IPS-15b (cell line): ENCODE measurements around the gene TMEM229B.

Source experiments
- H3K27me3 ChIP-seq: one replicate; pipeline ENCODE4 v1.6.1; 2013; ENCODE audit warnings: low read length; ENCODE audit not compliant: control insufficient read depth, insufficient read depth
- H3K36me3 ChIP-seq: one replicate; pipeline ENCODE4 v1.6.1; 2013; ENCODE audit warnings: low read length; ENCODE audit not compliant: control insufficient read depth, insufficient read depth
- H3K4me1 ChIP-seq: one replicate; pipeline ENCODE4 v1.6.1; 2013; ENCODE audit warnings: mild to moderate bottlenecking, low read length; ENCODE audit not compliant: control insufficient read depth, insufficient read depth
- H3K4me3 ChIP-seq: one replicate; pipeline ENCODE4 v1.5.1; 2013; ENCODE audit warnings: low read depth, low read length
- H3K9ac ChIP-seq: one replicate; pipeline ENCODE4 v1.6.1; 2013; ENCODE audit warnings: low read depth, mild to moderate bottlenecking, low read length
- H3K9me3 ChIP-seq: one replicate; pipeline ENCODE4 v1.6.1; 2013; ENCODE audit warnings: mild to moderate bottlenecking, low read length; ENCODE audit not compliant: control insufficient read depth, insufficient read depth

TMEM229B gene

DNA sequence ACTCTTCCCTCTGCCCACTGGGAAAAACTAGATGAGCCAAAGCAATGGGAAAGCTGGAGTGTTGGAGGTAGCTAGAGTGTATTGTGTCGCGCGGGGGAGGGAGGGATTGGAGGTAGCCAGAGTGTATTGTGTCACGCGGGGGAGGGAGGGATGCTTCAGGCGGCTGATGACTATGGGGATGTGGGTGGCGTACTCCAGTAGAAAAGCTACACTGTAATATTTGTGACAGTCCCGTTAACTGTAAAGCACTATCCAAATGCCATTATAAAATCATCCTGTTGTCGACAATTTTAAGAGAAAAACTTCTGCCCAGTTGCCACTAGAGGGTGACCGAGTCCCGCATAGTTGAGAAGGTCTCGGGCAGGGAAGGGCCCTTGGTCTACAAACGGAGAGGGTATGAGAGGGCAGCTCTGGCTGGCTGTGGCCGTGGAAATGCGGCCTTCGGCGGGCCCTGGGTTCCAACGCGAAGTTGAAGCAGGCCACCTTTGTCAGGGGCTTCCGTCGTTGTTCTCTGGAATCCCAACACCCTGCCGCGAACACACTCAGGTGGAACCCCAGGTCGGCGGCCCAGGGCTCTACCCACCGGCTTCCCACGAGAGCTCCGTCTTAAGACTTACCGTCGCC, 61.4 kb downstream of the TMEM229B start:
- H3K9ac ChIP-seq, result no peak overlapping the region

DNA sequence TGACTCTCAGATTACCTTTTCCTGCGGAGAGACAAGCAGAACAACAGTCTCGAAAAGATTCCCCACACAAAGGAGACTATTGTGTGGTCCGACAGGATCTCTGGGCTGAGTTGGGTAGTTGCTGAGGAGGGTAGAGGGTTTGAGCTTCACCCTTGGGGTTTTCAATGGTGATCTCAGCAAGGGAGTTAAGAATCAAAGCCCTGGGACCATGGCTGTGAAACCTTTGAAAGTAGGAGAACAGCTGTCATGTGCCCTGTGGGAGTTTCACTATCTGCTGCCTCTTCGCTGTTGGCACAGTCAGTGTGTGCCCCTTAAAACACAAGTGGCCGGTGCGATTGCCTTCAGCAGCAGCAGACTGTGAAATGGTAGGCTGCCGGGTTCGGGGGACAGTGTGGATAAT, 62.4 kb downstream of the TMEM229B start:
- Histone ChIP-seq H3K9me3 (no peaks in the 10 kb centered on the region), H3K36me3 (no peaks in the 10 kb centered on the region), H3K4me1 (peaks cover 3% of the 10 kb centered on the region), H3K9ac (no peak overlapping the region), H3K27me3 (no peaks in the 10 kb centered on the region), H3K4me3 (no peak overlapping the region)

More for the DNA sequence above, 61.4 kb downstream of the TMEM229B start:
- Histone ChIP-seq H3K4me3 (no peak overlapping the region), H3K9me3 (no peaks in the 10 kb centered on the region), H3K4me1 (peaks cover 3% of the 10 kb centered on the region), H3K27me3 (no peaks in the 10 kb centered on the region), H3K36me3 (no peaks in the 10 kb centered on the region)

DNA sequence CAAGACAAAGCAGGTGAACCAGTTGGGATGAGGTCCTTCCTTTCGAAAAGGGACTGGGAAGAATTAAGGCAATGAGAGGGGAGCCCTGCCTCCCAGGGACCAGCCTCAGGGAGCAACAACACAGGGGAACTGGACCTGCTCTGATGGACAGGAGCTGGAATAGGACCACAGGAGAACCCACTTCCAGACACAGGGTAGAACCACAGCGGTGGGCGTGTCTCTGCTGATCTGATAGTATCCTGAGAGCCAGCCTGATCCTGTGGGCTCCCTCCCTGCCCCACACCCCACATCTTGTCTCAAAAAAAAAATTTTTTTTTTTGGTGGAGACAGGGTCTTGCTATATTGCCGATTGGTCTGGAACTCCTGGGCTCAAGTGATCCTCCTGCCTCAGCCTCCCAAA, 62.9 kb downstream of the TMEM229B start:
- Histone ChIP-seq H3K36me3 (no peaks in the 10 kb centered on the region), H3K4me1 (peaks cover 3% of the 10 kb centered on the region), H3K9me3 (no peaks in the 10 kb centered on the region), H3K27me3 (no peaks in the 10 kb centered on the region), H3K9ac (no peak overlapping the region), H3K4me3 (no peak overlapping the region)

GRCh38 chr14:67424539-67424938, 64.0 kb downstream of the TMEM229B start:
- H3K27me3 ChIP-seq, result no peaks in the 10 kb centered on the region
- no peaks in the 10 kb centered on the region for H3K36me3 ChIP-seq
- peaks cover 3% of the 10 kb centered on the region for H3K4me1 ChIP-seq
- no peaks in the 10 kb centered on the region for H3K9me3 ChIP-seq
- H3K4me3 ChIP-seq, result no peak overlapping the region
- H3K9ac ChIP-seq, result no peak overlapping the region

GRCh38 chr14:67423424-67423823, 65.1 kb downstream of the TMEM229B start:
- H3K4me3 ChIP-seq, result no peak overlapping the region

GRCh38 chr14:67421356-67422224, 66.9 kb downstream of the TMEM229B start:
- Histone ChIP-seq H3K9ac (no peak overlapping the region), H3K4me3 (no peak overlapping the region), H3K4me1 (no peaks in the 10 kb centered on the region), H3K9me3 (no peaks in the 10 kb centered on the region), H3K36me3 (no peaks in the 10 kb centered on the region), H3K27me3 (no peaks in the 10 kb centered on the region)

More at GRCh38 chr14:67423424-67423823, 65.1 kb downstream of the TMEM229B start:
- Histone ChIP-seq H3K9me3 (no peaks in the 10 kb centered on the region), H3K36me3 (no peaks in the 10 kb centered on the region), H3K27me3 (no peaks in the 10 kb centered on the region), H3K9ac (no peak overlapping the region), H3K4me1 (peaks cover 2% of the 10 kb centered on the region)
